Thoracic aorta endothelial cell (primary cell): ENCODE data around the gene CISTR. TPM values are rescaled to one million over a fixed set of nuclear protein-coding genes. Genes with fewer than 3 reads are reported as not detected.

ENCODE experiments used
- total RNA-seq: library from RNA; depleted of rRNA; stranded (reverse); fragments of >200 nt; gene quantifications from 2 replicates; pipeline ENCODE4 v1.2.3, GENCODE V29; 2012

The CISTR gene
- not detected in 2 replicates for total RNA-seq

GRCh38 chr12:53751336-53752191 lies at the start of gene CISTR:
CISTR (minus strand) TSS chr12:53751979.

GRCh38 chr12:53727310-53728041 lies 24.3 kb downstream of the CISTR start, which contains the start of gene CALCOCO1:
CALCOCO1 (minus strand) TSS chr12:53727452; CDS start chr12:53725242, 2,210 bp downstream.

Other genes starting within 250 kb of the CISTR start
- not detected in 2 replicates for gene NPFF, start 244.5 kb downstream of the CISTR start, total RNA-seq
- gene ATF7, start 125.6 kb downstream of the CISTR start, total RNA-seq: 31.4 and 36.5 TPM in 2 replicates
- gene ATP5MC2, start 75.9 kb downstream of the CISTR start, total RNA-seq: 118 and 162 TPM in 2 replicates
- 44.7 and 58.2 TPM in 2 replicates for gene CALCOCO1, start 24.5 kb downstream of the CISTR start, total RNA-seq
- not detected in 2 replicates for gene HOXC13, start 186.9 kb upstream of the CISTR start, total RNA-seq
- not detected in 2 replicates for gene HOXC12, start 202.9 kb upstream of the CISTR start, total RNA-seq
- not detected in 2 replicates for gene HOXC11, start 221.1 kb upstream of the CISTR start, total RNA-seq
- gene HOTAIR, start 223.0 kb upstream of the CISTR start, total RNA-seq: not detected in 2 replicates
- not detected in 2 replicates for gene HOXC10, start 233.2 kb upstream of the CISTR start, total RNA-seq
- gene HOXC9, start 248.2 kb upstream of the CISTR start, total RNA-seq: 0.22 TPM in 1 of 2 replicates, not detected in the other